PC-3 (cell line): ENCODE results near the gene LTC4S. TPM values are rescaled to one million over a fixed set of nuclear protein-coding genes. Genes with fewer than 3 reads are reported as not detected.
"Not testable (repeated sequence)": the region's sequence is repeated elsewhere in the genome, so short reads cannot be mapped to it uniquely, and the experiment has no call there.

ENCODE experiments used
- ATAC-seq: fragments of 200-7000 bp; cut with Tn5 transposase; 2 replicates; pipeline ENCODE4 v1.9.1; 2020; ENCODE audit warnings: mild to moderate bottlenecking, moderate library complexity
- Bru-seq: library from RNA; stranded (reverse); fragments of 400-500 nt; gene quantifications from one replicate; lab custom pipeline; 2021; lab: Mats Ljungman, UMichigan
- BruChase-seq, 2 experiments: library from RNA; stranded (reverse); fragments of 400-500 nt; gene quantifications; one replicate each; lab custom pipeline; 2021; lab: Mats Ljungman, UMichigan
- BruUV-seq: library from RNA; stranded (reverse); fragments of 400-500 nt; replicated peaks from 2 replicates; lab custom pipeline; 2021; lab: Mats Ljungman, UMichigan
- CTCF ChIA-PET: fragments of 300-600 bp; sonication (Branson Sonifier 250); formaldehyde crosslinking; loops from one replicate; lab custom pipeline; 2022; ENCODE audit warnings: antibody characterized with exemption; lab: Charles Lee
- POLR2A ChIA-PET: fragments of 300-600 bp; sonication (Branson Sonifier 250); formaldehyde crosslinking; loops from one replicate; lab custom pipeline; 2022; ENCODE audit warnings: antibody characterized with exemption; ENCODE audit not compliant: unreplicated experiment; lab: Charles Lee
- DNase-seq: peaks from one replicate; pipeline ENCODE4 v3.0.0-alpha.2; 2015
- H2AFZ ChIP-seq: fragments of 300-600 bp; sonication (generic); 2 replicates; pipeline ENCODE4 v1.6.0; 2016; ENCODE audit warnings: antibody characterized with exemption, low read length
- H3F3A ChIP-seq: fragments of 300-600 bp; sonication (generic); one replicate; pipeline ENCODE4 v1.6.0; 2017; ENCODE audit warnings: antibody characterized with exemption, low read length, control low read depth, mild to moderate bottlenecking; ENCODE audit not compliant: unreplicated experiment
- H3K27ac ChIP-seq: fragments of 300-600 bp; sonication (generic); 2 replicates; pipeline ENCODE4 v1.5.1; 2016; ENCODE audit warnings: mild to moderate bottlenecking, low read length
- H3K27me3 ChIP-seq: fragments of 300-600 bp; sonication (generic); 2 replicates; pipeline ENCODE4 v1.6.1; 2016; ENCODE audit warnings: low read length, mixed read lengths
- H3K36me3 ChIP-seq: fragments of 300-600 bp; sonication (generic); 2 replicates; pipeline ENCODE4 v1.6.1; 2016; ENCODE audit warnings: low read depth, mixed run types, low read length, mixed read lengths
- H3K4me1 ChIP-seq: fragments of 300-600 bp; sonication (generic); 2 replicates; pipeline ENCODE4 v1.5.1; 2016; ENCODE audit warnings: low read length; ENCODE audit not compliant: insufficient read depth
- H3K4me2 ChIP-seq: fragments of 300-600 bp; sonication (generic); 2 replicates; pipeline ENCODE4 v1.6.0; 2016; ENCODE audit warnings: low read length
- H3K4me3 ChIP-seq: fragments of 300-600 bp; sonication (generic); 2 replicates; pipeline ENCODE4 v1.5.1; 2016; ENCODE audit warnings: mild to moderate bottlenecking, low read length, mixed read lengths
- H3K79me2 ChIP-seq: fragments of 300-600 bp; sonication (generic); 2 replicates; pipeline ENCODE4 v1.6.1; 2017; ENCODE audit warnings: low read length, mixed read lengths
- H3K9ac ChIP-seq: fragments of 300-600 bp; sonication (generic); 2 replicates; pipeline ENCODE4 v1.6.0; 2016; ENCODE audit warnings: mild to moderate bottlenecking, low read length
- H3K9me2 ChIP-seq: fragments of 300-600 bp; sonication (generic); replicated peaks from 2 replicates; pipeline ENCODE4 v1.6.1; 2016; ENCODE audit warnings: mixed run types, low read length, mixed read lengths
- H3K9me3 ChIP-seq: fragments of 300-600 bp; sonication (generic); 2 replicates; pipeline ENCODE4 v1.6.1; 2016; ENCODE audit warnings: low read length, mixed read lengths
- H4K20me1 ChIP-seq: fragments of 300-600 bp; sonication (generic); 2 replicates; pipeline ENCODE4 v1.6.1; 2016; ENCODE audit warnings: low read length, mixed read lengths
- CTCF ChIP-seq: fragments of 300-600 bp; sonication (generic); conservative IDR thresholded peaks from 2 replicates; pipeline ENCODE4 v1.5.1; 2017; ENCODE audit warnings: antibody characterized with exemption, low read depth, mild to moderate bottlenecking, low read length
- EZH2 ChIP-seq: fragments of 300-600 bp; sonication (generic); IDR thresholded peaks from one replicate; pipeline ENCODE4 v1.6.1; 2017; ENCODE audit warnings: antibody characterized with exemption, mild to moderate bottlenecking, low read length; ENCODE audit not compliant: unreplicated experiment
- EZH2phosphoT487 ChIP-seq: fragments of 300-600 bp; sonication (generic); IDR thresholded peaks from 2 replicates; pipeline ENCODE4 v1.6.1; 2018; ENCODE audit warnings: mild to moderate bottlenecking, antibody characterized with exemption, low read length, borderline replicate concordance
- intact Hi-C: fragments of 100-400 bp; cut with micrococcal nuclease; formaldehyde crosslinking; loops from 2 replicates; pipeline ENCODE4 v1.9.0; 2023
- long read RNA-seq: library from polyadenylated mRNA; unstranded; transcript quantifications from one replicate; pipeline ENCODE4 v2.0.0, GENCODE V29; 2021; ENCODE audit not compliant: unreplicated experiment
- total RNA-seq: library from RNA; depleted of rRNA; stranded (reverse); fragments of >200 nt; gene quantifications from 2 replicates; pipeline ENCODE4 v1.2.3, GENCODE V29; 2014; rRNA removed

Gene LTC4S, protein sequence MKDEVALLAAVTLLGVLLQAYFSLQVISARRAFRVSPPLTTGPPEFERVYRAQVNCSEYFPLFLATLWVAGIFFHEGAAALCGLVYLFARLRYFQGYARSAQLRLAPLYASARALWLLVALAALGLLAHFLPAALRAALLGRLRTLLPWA
- total RNA-seq (1.5 and 3.6 TPM in 2 replicates), Bru-seq, nascent RNA (percentile 24 among the genes with signal in this experiment), BruChase-seq, experiment 1, labeled RNA remaining after a 6-hour chase (percentile 34 among the genes with signal in this experiment), BruChase-seq, experiment 2, labeled RNA remaining after a 2-hour chase (percentile 37 among the genes with signal in this experiment)
- long read RNA-seq, partial matches to known transcripts = 0 of 2 reads
- long read RNA-seq, other reads (novel, unspliced or antisense) = 2 of 2 reads

DNA sequence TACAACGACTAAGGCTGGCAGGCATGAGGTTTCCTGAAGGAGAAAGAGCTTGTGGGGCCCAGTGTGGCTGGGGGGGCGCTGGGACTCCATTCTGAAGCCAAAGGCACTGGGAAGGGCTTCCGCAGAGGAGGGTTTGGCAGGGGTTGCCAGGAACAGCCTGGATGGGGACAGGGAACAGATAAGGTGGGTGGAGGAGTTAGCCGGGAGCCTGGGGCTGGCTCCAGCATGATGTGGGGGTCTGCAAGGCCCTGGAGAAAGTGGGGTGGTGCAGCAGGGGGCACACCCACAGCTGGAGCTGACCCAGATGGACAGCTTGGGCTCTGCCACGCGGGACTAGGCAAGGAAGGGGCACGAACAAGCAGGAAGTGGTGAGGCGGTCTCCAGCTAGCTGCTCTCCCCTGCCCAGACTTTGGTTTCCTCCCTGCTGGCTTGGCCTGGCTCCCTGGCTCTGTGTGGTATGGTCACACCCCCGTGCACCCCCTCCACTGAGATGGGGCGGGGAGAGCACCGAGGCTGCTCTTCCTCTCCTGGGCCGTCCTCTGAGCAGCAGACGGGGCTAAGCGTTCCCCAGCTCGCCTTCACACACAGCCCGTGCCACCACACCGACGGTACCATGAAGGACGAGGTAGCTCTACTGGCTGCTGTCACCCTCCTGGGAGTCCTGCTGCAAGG lies at the start of gene LTC4S:
LTC4S (plus strand) TSS at position 519 of the 672 bp plus-strand sequence; CDS start at position 614, 95 bp downstream.
- no TSS peak for BruUV-seq
- H3K9me3 ChIP-seq = no peaks in the 10 kb centered on the region
- ChIA-PET CTCF (no interaction called here), POLR2A (no interaction called here)
- DNase-seq (no peak), ATAC-seq (no peak)
- peak within 1 kb of the TSS; percentile 76; the same call in 1 of the 2 replicates for H3K4me3 ChIP-seq
- H3K4me2 ChIP-seq = peak within 1 kb of the TSS; percentile 75
- intact Hi-C loops = no loop called here
- no peak within 1 kb of the TSS for H3K9ac ChIP-seq
- no peaks in the 10 kb centered on the region for H3K9me2 ChIP-seq
- TF ChIP-seq EZH2phosphoT487 (no peak), CTCF (no peak), EZH2 (no peak)
- no peaks in the 10 kb centered on the region for H3F3A ChIP-seq
- no peak within 1 kb of the TSS for H2AFZ ChIP-seq
- H3K79me2 ChIP-seq = no peaks in the 10 kb centered on the region
- no peaks in the 10 kb centered on the region for H4K20me1 ChIP-seq
- peaks cover 8% of the 10 kb centered on the region; the same call in 1 of the 2 replicates for H3K4me1 ChIP-seq
- H3K27me3 ChIP-seq = no peaks in the 10 kb centered on the region
- no peak within 1 kb of the TSS for H3K27ac ChIP-seq
- no peaks in the 10 kb centered on the region for H3K36me3 ChIP-seq

DNA sequence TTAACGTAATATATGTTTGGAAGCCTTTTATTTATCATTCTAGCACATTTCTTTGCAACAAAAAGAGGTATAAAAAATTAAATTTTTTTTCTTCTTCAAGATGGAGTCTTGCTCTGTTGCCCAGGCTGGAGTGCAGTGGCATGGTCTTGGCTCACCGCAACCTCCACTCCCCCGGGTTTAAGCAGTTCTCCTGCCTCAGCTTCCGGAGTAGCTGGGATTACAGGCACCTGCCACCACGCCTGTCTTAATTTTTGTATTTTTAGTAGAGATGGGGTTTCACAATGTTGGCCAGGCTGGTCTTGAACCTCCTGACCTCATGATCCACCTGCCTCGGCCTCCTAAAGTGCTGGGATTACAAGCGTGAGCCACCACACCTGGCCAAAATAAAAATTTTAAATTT lies 49.7 kb upstream of the LTC4S start:
- H2AFZ ChIP-seq, CTCF ChIA-PET, H3K9me2 ChIP-seq, DNase-seq, intact Hi-C loops, H3K27ac ChIP-seq, H3K27me3 ChIP-seq, H3K9ac ChIP-seq, BruUV-seq, H3K4me3 ChIP-seq, H3K9me3 ChIP-seq, POLR2A ChIA-PET, H3F3A ChIP-seq, H4K20me1 ChIP-seq, H3K4me1 ChIP-seq, ATAC-seq, H3K4me2 ChIP-seq, H3K36me3 ChIP-seq: not testable (repeated sequence)
- peaks cover 69% of the 10 kb centered on the region for H3K79me2 ChIP-seq

DNA sequence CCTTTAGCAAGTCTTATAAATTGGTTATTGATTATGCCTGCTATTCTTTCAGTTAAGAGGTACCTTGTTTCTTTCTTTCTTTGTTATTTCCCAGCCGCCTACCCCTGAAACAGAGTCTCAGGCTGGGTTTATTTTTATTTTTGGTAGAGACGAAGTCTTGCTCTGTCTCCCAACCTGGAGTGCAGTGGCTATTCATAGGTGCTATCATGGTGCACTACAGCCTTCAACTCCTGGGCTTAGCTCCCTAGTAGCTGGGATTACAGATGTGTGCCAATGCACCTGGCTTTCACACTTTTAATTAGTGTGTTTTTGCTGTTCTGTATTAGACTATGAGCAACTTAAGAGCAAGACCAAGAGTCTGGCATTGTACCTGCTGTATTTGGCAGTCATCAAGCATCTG lies 46.9 kb upstream of the LTC4S start:
- Histone ChIP-seq H3K9me3 (no peaks in the 10 kb centered on the region), H3K27me3 (no peaks in the 10 kb centered on the region), H3K79me2 (peaks cover 62% of the 10 kb centered on the region), H3K4me3 (no peak overlapping the region), H3K4me2 (no peak overlapping the region), H3K4me1 (no peaks in the 10 kb centered on the region), H4K20me1 (no peaks in the 10 kb centered on the region), H3F3A (no peaks in the 10 kb centered on the region), H3K9ac (no peak overlapping the region), H3K36me3 (no peaks in the 10 kb centered on the region), H3K9me2 (no peaks in the 10 kb centered on the region), H3K27ac (no peak overlapping the region), H2AFZ (no peak overlapping the region)
- ATAC-seq (no peak), DNase-seq (no peak)
- TF ChIP-seq CTCF (no peak), EZH2phosphoT487 (no peak), EZH2 (no peak)
- CTCF ChIA-PET = no interaction called here
- intact Hi-C loops = no loop called here
- POLR2A ChIA-PET = no interaction called here
- no TSS peak for BruUV-seq
